ENCODE data around the gene GARIN5B. TPM values are rescaled to one million over a fixed set of nuclear protein-coding genes. Genes with fewer than 3 reads are reported as not detected.

The GARIN5B gene
- total RNA-seq, 1 experiment from 2014 or later, result 0.13 TPM

DNA sequence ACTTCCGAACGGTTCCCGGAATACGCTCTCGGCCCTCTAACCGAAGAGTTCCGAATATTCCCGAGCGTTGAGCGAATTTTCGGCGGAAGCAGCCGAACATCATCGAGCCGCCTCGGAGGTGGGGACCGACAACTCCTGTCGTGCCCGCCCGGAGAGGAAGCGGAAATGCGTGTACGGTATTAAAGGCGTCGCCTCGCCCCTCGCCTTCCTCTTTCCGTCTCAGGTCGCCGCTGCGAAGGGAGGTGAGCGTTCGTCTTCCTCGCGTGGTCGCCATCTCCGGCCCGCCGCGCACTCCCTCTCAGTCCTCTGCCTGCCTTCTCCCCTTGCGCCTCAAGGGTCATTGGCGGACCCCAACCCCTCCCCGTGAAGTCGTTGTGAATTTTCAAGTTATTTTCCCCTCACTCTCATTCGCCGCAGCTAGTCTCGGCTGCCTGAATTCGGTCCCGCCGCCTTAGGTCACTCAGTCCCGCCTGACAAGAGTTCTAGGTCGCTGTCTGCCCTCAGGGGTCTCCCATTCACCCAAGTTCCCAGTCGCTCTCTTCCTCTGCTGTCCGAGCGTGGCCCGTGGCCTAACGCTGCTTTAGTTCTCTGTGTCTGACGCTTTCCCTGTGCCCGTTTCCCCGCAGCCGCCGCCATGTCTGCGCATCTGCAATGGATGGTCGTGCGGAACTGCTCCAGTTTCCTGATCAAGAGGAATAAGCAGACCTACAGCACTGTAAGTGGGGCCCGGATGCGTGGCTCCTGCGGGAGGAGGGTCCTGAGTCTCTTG lies 22.8 kb upstream of the GARIN5B start, which contains the start of gene RPL28:
Gene RPL28 (plus strand): TSS at position 209 of the 769 bp plus-strand sequence. CDS start 426 bp downstream, at position 635.
- Mint-ChIP-seq H3K9me3 (peaks cover 2 to 3% of the 10 kb centered on the region in 2 experiments; a peak in 2 of 5 replicates), H3K4me3 (peak within 1 kb of the TSS; percentile 98 to 100)
- no peak within 1 kb of the TSS for H3T11ph ChIP-seq (ENCODE audit: low read length)

More for the DNA sequence above, 22.8 kb upstream of the GARIN5B start, which contains the start of gene RPL28:
- Histone ChIP-seq H2BK20ac (ENCODE audit: low read depth, low read length, poor library complexity, severe bottlenecking) (no peak within 1 kb of the TSS), H3K9me3 (ENCODE audit: control insufficient read depth, low read depth, low read length) (no peaks in the 10 kb centered on the region), H2AK5ac (ENCODE audit: insufficient read length, low read length) (no peak within 1 kb of the TSS), H3K9ac (ENCODE audit: extremely low read depth, insufficient read length, low read length) (peak within 1 kb of the TSS; percentile 94), H3K14ac (ENCODE audit: insufficient read depth, low read length) (peak within 1 kb of the TSS; percentile 84), H3K79me2 (ENCODE audit: insufficient read depth, low read length) (peaks cover 17% of the 10 kb centered on the region; the same call in 1 of the 2 replicates), H3K27ac (ENCODE audit: insufficient read length, low read depth, low read length) (peak within 1 kb of the TSS; percentile 82), H2AFZ (ENCODE audit: low read length) (peak within 1 kb of the TSS; percentile 99), H3K27me3 (ENCODE audit: insufficient read depth, low read length) (peaks cover 2% of the 10 kb centered on the region; the same call in 1 of the 2 replicates), H3K23ac (ENCODE audit: insufficient read length, low read depth, low read length) (no peak within 1 kb of the TSS), H2BK15ac (ENCODE audit: low read depth, low read length) (no peak within 1 kb of the TSS), H3K79me1 (ENCODE audit: insufficient read depth, low read depth, low read length, poor library complexity, severe bottlenecking) (peaks cover 15% of the 10 kb centered on the region), H4K5ac (ENCODE audit: insufficient read length, low read depth, low read length) (no peak within 1 kb of the TSS), H3K56ac (ENCODE audit: insufficient read length, low read depth, low read length) (no peak within 1 kb of the TSS), H3K18ac (ENCODE audit: insufficient read length, low read depth, low read length) (peak within 1 kb of the TSS; percentile 80), H3K4me1 (ENCODE audit: insufficient read depth, low read length) (peaks cover 8% of the 10 kb centered on the region), H3K23me2 (ENCODE audit: insufficient read length, low read depth, low read length, poor library complexity, severe bottlenecking) (peaks cover 28% of the 10 kb centered on the region), H2BK12ac (ENCODE audit: insufficient read length, low read depth, low read length) (no peak within 1 kb of the TSS), H2BK120ac (ENCODE audit: low read depth, low read length, poor library complexity, severe bottlenecking) (no peak within 1 kb of the TSS), H2BK5ac (ENCODE audit: insufficient read length, low read length) (no peak within 1 kb of the TSS), H3K4me2 (ENCODE audit: insufficient read depth, insufficient read length, low read length) (peak within 1 kb of the TSS; percentile 87), H4K20me1 (ENCODE audit: control insufficient read depth, insufficient read depth, insufficient read length) (peaks cover 3% of the 10 kb centered on the region), H4K8ac (replicated peaks; ENCODE audit: insufficient read length, low read depth, low read length) (no peak within 1 kb of the TSS), H4K91ac (ENCODE audit: insufficient read length, low read depth, low read length) (no peak within 1 kb of the TSS), H3K4ac (ENCODE audit: low read depth, low read length) (no peak within 1 kb of the TSS)
- peaks cover 45 to 57% of the 10 kb centered on the region in 2 experiments for H3K4me1 Mint-ChIP-seq
- DNase-seq, result peak; percentile 98
- peaks cover 40 to 53% (median 50%) of the 10 kb centered on the region in 3 experiments for H3K36me3 Mint-ChIP-seq (ENCODE audit: insufficient read depth in 1 of 3, low read depth in 3 of 3)
- WGBS (ENCODE audit: extremely low coverage, insufficient read length, low lambda C conversion rate), result no CpG with 5 or more reads among the region's 68 CpGs
- peak within 1 kb of the TSS; percentile 98 to 99 (median 99) for H3K27ac Mint-ChIP-seq
- peaks cover 19% of the 10 kb centered on the region for H3K27me3 Mint-ChIP-seq (ENCODE audit: low read depth)
- TF ChIP-seq, protein P1, sequence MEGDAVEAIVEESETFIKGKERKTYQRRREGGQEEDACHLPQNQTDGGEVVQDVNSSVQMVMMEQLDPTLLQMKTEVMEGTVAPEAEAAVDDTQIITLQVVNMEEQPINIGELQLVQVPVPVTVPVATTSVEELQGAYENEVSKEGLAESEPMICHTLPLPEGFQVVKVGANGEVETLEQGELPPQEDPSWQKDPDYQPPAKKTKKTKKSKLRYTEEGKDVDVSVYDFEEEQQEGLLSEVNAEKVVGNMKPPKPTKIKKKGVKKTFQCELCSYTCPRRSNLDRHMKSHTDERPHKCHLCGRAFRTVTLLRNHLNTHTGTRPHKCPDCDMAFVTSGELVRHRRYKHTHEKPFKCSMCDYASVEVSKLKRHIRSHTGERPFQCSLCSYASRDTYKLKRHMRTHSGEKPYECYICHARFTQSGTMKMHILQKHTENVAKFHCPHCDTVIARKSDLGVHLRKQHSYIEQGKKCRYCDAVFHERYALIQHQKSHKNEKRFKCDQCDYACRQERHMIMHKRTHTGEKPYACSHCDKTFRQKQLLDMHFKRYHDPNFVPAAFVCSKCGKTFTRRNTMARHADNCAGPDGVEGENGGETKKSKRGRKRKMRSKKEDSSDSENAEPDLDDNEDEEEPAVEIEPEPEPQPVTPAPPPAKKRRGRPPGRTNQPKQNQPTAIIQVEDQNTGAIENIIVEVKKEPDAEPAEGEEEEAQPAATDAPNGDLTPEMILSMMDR (conservative IDR thresholded peaks at IDR 0.05), result no peak
